Measurements from ENCODE around the gene ANO2. TPM values are rescaled to one million over a fixed set of nuclear protein-coding genes. Genes with fewer than 3 reads are reported as not detected.

ANO2 gene
- 0.82 TPM for polyA plus RNA-seq (2013, experiment 1 of 2; ENCODE audit: insufficient read length)
- polyA plus RNA-seq (2013, experiment 2 of 2; ENCODE audit: insufficient read length): 0.84 TPM

DNA sequence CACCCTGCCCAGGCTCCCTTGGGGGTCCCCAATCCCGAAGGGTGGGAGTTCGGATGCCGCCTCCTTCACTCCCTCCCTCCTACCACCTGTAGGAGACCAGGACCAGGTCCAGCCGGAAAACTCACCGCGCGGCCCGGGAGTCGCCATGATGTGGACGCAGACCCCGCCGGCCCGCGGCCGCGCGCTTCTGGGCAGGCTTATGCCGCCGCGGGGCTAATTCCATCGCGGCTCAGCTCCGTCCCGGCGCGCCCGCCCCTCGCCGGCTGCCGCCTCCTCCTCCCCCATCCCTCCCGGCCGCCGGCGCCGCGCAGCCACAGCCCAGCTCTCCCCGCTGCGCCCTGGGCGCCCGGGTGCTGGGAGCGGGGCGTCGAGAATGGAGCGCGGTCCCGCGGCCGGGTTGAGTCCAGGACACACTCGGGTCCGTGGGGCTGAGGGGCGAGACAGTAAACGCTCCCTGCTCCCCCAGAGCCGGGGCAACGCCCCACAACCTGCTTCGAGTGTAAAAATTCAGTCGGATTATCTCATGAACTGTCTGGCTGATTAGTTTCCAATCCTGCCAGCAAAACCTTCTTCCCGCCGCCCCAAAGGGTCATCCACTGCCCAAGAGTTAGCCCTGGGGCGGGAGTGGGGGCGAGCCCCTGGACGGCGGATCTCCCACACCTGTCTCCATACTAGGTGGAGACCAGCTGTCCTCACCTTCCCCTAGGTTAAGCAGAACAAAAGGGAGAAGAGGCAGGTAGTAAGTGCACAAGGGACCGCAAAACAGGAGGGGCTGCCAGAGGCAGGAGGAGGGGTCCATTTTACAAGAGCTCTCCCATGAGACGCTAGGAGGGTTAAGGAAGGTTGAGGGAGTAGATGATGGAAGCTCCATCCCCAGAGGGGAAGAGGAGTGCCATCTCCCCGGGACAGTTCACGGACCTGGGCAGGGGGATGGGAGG, at the start of gene ANO2:
ANO2 (minus strand) TSS at position 189 of the 938 bp plus-strand sequence; CDS start at position 147, 42 bp downstream.
- DNase-seq: peak; percentile 36

DNA sequence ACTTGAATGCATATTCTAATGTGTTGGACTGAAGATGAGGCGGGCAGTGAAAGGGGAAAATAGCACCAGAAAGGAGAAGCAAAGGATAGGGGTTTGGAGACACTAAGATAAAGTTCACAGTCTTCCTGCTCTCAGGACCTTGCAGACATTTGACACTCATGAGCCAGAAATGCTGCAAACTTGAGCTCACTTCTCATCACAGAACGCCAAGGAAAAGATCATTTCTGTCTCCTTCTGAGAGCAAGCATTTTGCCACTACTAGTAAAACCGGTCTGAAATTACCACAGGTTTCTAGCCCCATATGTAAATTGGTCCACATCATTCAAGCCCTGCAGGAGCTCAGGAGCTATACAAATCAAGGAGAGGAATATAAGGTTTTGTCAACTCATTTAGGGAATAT, 44.6 kb upstream of the ANO2 start:
- no peak for DNase-seq

DNA sequence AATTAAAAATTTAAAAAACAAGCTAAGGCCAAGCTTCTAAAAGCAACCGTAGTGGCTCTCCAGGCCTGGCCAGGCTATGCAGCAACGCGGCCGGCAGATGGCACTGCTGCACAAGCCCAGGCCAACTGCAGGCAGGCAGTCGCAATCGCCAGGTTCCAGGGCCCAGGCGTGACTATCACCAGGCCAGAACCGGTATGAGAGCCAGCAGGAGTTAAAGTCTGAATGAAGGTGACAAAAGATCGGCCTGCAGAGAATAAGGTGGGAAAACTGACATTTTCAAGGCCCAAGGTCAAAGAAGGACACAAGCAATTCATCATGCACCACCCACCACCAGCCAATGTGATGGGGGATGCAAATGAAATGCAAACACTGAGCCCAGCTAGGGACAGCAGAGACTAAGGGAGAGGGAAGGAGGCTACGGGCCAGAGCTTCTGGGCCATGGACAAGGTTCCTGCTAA, 43.6 kb upstream of the ANO2 start:
- peak; percentile 70 for DNase-seq

DNA sequence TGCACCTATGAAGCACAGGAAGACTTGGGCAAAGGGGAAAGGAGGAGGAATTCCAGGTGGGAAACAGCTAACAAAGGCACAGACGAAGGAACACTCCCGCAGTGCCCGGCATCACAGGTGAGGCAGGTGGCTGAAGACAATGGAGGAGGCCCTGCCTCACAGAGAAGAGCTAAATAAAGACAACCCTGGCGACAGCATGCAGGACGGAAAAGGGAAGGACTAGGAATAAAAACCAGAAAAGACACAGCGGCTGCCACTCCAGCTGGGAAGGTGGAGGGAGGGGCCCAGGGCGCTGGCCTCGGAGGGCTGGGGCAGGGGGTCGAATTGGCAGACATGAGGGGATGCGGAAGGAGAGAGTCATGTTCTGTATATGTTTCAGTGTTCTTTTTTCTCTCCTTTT, 43.0 kb upstream of the ANO2 start:
- no peak for DNase-seq

DNA sequence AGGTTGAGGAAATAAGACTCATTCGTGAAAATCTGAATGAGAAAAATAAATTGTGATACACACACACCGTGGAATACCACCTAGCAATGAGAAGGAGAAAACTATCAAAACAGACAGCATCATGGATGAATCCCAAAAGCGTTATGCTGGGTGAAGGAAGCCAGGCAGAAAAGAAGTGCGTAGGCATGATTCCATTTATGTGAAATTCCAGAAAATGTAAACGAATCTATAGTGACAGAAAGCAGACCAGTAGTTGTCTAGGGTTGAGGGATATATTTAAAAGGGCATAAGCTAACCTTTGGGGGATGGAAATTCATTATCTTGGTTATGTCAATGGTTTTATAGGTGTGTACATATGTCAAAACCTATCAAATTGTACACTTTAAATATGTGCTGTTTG, 42.5 kb upstream of the ANO2 start:
- DNase-seq: no peak

DNA sequence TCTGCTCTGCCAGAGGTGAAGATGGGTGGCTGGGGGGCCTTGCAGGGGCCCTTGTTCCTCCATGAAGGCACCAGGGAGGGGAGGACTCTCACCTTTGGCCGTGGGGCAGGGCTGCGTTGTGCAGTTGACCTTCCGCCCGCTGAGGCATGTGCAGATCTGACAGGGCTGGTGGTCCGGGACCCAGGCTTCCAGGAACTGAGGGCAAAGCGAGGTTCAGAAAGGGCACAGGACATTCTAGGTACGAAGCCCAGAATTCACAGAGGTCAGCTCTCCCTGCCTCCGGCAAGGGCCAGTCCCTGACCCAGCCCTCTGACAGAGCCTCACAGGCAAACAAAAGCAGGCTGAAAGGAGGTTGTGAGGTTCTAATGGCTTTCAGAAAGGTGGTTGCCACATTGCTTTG, 40.4 kb upstream of the ANO2 start:
- DNase-seq: no peak

DNA sequence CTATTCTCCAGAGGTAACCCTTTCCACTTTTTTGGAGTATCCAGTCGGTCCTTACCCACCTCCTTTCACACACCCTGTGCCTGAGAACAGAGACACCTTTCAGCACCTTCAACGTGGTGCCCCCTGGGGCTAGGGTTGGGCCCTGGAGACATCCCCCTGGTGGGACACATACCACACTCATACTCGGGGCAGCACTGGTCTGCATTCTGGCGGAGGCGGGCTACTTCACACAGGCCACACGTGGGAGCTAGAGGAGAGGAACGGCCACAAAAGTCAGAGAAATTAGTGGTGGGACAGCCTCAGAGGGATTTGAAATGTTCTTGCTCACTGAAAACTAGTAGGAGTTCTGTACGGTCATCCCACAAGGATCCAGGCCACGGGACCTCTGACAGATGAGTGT, 39.8 kb upstream of the ANO2 start:
- no peak for DNase-seq

DNA sequence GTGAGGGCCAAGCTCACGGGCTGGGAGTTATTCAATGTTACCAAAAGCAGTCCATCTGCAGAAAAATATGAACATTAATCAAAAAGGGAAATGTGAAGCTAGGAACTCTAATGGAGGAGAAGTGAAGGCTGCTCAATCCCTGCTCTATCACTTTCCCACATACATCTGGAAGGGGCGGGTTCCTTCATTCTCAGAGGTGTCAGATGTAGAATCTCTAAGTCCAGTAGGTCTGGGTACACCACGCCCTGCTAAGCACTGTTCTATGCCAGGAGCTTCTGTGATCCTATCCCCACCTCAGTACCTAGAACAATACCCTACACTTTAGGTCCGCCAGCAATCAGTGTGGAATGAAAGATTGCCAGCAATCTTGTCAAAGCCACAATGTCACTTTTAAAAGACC, 37.0 kb upstream of the ANO2 start:
- DNase-seq: no peak

DNA sequence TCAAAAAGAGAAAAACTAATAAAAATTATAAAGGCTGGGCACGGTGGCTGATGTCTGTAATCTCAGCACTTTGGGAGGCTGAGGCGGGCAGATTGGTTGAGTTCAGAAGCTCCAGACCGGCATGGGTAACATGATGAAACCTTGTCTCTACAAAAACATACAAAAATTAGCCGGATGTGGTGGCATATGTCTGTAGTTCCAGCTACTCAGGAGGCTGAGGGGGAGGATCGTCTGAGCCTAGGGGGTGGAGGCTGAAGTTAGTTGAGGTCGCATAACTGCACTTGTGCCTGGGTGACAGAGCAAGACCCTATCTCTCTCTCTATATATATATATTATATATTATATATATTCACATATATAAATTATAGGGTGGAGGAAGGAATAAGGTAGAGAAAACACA, 32.5 kb upstream of the ANO2 start:
- no peak for DNase-seq

DNA sequence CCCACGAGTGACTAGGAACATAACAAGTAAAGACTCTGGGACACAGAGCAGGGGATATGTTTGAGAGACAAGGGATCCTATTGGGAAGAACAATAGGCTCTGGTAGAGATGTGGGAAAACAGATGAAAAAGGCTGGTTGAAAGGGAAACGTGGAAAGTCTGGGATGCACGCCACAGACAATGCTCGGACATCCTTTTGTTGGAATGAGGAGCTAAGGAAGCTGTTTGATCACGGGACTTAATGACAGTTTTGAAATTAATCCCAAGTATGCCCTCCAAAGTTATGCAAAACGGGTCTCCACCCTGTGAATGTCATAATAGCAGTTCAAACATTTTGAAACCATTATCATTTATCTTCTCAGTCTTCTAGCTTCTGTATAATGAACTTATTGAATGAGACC, 31.7 kb upstream of the ANO2 start:
- no peak for DNase-seq

DNA sequence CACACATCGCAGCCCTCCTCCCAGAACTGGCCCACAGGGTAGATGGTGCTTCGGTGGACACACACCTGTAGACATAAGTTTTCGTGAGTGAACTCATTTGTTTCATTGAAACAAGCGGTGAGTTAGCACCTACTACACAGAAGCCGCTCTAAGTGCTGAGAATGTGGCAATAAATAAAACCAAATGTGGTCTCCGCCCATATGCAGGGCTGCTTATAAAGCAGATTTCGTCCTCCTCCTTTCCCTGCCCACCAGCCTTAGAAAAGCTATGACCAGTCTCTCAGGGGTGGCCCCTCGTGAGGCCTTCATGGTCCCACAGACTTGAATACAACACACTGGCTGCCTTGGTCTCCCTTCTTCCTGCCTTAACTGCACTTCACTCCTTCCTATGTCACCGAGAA, 31.1 kb upstream of the ANO2 start:
- DNase-seq: no peak

DNA sequence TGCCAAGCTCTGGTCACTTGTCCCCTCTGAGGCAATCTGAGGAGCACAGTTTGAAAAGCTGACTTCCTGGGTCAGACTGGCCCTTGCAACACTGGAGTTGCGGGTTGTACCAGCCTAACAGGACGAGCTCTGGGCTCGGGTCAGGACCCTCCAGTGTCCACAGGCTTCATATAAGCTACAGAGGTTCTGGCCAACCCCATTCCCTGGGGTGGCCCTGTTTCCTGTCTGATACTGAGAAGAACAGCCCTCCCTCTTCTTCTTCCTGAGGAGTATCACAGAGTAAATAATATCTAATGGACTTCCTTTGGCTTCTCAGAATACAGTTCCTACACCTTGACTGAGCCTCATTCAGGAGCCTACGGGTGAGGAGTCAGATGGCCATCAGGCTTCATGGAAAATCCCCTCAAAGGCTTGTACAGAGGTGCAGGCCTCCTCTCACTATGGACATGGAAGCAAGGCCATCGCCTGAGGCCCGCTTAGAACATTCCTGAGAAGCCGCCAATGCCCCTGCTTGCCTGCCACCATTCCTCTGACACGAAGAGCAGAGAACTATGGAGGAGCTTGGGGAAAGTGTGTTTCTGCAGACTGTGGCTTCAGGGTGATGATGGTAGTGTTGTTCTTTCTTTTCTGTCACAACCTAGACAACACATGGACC, 28.5 kb upstream of the ANO2 start:
- no peak for DNase-seq

DNA sequence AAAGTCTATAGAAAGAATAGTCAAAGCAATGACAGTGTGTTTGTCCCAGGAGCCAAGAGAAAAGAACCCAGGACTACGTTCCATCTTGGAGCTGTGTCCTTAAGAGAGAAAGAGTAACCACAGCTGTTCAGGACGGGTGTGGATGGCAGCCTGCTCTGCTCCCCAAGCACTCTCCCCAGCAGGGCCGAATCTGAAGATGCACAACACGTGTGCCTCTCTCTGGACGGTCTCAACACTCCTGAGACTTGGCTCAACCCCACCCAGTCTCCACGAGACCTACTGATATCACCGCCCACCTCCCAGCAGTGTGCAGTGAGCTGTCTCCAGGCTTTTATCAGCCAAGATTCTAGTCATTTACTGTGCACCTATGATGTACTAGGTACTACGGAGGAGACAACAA, 27.3 kb upstream of the ANO2 start:
- no peak for DNase-seq

DNA sequence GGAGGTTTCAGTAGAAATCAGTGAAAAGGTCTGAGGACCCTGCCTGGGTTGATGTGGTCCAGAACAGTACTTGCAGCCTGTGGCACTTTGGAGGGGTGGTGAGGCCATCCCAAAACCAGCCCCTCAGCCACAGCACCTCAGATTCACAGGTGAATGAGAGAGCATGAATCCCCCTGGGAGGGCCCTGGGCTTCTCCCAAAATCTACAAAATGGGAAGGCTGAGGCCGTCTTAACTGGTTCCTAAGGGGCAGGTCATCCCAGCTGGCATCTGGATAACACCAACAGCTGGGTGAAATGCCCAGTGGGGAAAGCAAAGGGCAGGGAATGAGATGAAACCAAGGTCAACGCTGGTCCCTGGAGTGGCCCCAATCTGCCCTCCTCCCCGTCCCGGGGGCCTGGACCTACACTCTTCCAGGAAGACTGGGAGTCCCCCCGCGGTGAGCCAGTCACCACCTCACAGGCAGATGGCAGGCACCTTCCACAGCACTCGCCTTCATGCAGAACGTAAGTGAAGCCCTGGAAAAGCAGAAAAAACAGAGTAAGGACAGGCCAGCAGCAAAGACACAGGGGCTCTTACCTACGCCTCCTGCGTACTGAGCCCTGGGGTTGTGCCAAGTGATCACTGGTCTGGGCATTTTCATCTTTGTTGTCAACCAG, 26.3 kb upstream of the ANO2 start:
- no peak for DNase-seq

DNA sequence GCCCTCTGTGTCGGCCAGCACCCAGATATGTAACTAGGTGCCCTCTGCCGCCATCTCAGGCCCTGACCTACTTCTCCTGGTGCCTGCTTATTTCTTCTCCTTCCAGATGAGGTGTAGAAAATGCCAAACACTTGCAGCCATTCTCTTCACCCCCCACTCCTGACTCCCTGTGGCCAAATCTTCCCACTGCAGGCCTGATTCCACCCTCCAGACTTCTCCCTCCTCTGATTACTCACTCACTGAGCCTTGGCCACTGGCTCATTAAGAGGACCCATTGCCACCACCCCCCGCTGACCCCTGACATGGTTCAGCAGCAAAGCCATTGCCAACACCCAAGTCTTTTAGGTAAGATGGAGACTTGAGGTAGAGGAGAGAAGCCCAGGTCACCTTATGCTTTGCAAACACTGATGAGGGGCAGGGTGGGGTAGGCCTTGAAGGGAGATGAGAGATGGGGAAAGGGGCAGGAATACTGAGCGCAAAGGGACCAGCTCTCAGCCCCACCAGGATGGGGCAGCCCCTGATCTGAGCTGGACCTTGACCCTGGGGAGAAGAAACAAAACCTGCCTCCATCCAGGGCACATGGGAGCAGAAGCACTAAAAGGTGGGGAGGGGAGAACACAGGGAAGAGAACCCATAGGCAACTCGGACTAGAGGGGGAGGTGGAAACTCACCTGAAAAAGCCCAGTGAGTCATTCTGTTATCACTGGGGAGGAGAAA, 25.1 kb upstream of the ANO2 start:
- DNase-seq: no peak

DNA sequence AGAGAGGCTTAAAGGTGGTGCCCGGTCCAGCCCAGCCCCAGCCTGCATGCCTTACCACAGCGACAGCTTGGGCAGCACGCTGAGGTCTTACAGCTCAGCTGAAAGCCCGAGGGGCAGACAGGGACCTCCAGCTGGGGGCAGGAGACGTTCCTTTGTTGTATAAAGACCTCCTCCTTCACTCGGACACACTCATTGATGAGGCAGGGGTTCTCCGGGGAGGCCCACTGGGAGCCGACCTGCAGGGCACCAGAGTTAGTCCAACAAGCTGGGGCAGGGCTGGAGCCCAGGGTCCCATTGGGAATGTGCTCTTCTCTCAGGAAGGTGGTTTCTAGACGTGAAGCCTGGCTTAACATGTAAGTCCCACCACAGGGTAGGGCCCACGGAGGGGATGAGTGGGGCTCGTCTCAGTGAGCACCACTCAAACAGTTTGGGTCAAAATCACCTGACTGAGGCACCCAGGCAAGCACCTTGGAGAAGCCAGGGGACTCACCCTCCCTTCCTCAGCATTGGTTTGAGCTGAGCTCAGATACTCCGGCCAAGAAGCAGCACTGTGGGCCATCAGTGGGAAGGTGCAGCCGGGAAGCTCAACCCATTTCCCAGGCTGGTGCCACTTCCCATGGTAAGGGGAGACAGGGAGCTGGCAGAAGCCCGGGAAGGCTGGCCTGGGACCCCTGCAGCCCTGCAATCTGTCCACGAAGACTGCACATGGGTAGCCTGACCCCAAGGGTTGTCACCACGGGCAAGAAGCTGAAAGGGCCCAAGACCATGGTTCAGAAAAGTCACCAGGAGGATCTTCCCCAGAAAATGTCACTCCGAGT, 24.3 kb upstream of the ANO2 start:
- DNase-seq: no peak

DNA sequence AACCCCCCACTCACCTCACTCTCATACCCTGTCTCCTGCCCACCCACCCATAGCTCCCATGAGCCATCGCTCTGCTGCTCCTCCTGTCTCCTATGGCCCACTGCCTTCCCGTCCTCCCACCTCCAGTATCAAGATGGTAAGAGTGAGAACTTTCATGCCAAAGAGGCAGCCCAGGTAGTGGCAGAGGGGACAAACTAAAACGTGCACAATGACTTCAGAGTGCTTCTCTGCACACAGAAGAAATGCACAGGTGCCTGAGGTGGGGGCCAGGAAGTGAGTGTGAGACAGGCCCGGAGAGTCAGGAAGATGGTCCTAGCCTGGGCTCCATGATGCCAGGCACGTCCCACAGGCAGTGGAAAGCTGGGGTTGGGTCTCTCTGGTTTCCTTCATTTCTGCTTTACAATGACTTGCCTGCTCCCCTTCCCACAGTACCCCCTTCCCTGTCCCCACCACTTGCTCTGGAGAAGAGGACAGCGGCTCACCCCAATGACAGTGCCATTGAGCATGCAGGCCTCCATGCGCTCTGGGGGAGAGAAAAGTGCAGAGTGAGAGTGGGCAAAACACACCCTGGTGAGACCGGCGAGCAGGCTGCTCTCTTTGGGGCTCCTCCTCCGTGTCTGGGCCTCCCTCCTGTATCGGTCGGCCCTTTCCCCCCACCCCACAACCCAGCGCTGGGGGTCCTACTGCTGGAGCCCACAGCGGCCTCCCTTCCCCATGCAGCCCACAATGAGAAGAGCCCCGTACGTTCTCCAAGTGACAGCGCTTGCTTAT, 22.8 kb upstream of the ANO2 start:
- no peak for DNase-seq

DNA sequence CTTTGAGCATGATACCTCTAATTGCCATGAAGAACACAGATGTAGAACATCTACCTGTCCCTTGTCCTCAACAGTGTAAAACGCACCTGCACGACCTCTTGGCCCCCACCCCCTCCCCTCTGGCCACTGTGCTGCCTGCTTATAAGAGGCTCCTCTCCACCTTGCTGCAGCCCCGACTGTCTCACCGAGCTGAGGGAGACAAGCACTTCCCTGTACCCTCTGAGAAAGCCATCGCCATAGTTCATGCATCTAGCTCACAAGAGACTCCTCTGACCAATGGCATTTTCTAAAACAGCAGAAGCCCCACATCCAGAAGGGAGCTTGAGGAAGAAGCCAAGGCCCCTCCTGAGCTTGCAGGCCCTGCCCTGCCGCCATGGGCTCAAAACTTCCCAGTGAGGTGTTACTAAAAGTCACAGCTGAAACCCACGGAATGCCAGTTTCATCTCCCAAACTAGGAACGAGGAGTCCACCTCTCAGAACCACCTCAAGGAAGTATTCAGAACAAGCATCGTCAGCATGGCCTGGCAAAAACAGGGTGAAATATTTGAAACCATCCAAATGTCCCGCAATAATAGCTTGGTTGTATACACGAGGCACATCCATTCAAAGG, 21.5 kb upstream of the ANO2 start:
- no peak for DNase-seq

DNA sequence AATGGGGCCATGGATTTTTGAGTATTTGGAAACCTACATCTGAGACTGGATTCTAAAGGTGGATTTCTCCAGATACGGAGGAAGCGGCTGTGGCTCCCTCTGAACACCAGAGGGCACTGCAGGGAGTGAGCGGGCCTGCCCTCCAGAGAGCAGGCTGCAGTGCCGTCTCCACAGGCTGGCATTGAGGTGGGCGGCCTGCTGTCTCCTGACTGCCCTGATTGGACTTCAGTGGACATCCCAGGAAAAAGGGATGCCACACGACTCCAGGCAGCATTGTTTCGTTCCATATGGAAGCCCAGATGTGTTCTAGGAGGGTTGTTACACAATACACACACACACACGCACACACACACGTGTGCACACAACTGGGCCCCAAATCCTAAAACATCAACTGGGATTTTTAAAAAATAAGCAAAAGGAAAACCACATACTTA, 20.9 kb upstream of the ANO2 start:
- peak; percentile 53 for DNase-seq
